OCI-LY7 (cell line): ENCODE results near the gene DMD. TPM values are rescaled to one million over a fixed set of nuclear protein-coding genes. Genes with fewer than 3 reads are reported as not detected.

Experiments
- BruUV-seq: library from RNA; stranded (reverse); fragments of 400-500 nt; replicated peaks from 2 replicates; lab custom pipeline; 2021; lab: Mats Ljungman, UMichigan
- CTCF ChIA-PET: fragments of 300-600 bp; sonication (Branson Sonifier 250); formaldehyde crosslinking; loops from one replicate; lab custom pipeline; 2022; ENCODE audit warnings: antibody characterized with exemption; ENCODE audit not compliant: unreplicated experiment; lab: Charles Lee
- POLR2A ChIA-PET: fragments of 300-600 bp; sonication (Branson Sonifier 250); formaldehyde crosslinking; loops from one replicate; lab custom pipeline; 2022; ENCODE audit warnings: antibody characterized with exemption; lab: Charles Lee
- DNase-seq: peaks from one replicate; pipeline ENCODE4 v3.0.0-alpha.2; 2015; ENCODE audit warnings: low spot score
- H2AFZ ChIP-seq: fragments of 200-600 bp; sonication (generic), shearing (Covaris generic); 2 replicates; pipeline ENCODE4 v1.6.1; 2014; ENCODE audit warnings: mild to moderate bottlenecking, antibody characterized with exemption, low read length, moderate library complexity
- H3K27ac ChIP-seq: fragments of 200-600 bp; sonication (generic); 2 replicates; pipeline ENCODE4 v1.5.1; 2014; ENCODE audit warnings: mixed run types, low read depth, mild to moderate bottlenecking, moderate library complexity, low read length, inconsistent platforms; ENCODE audit not compliant: poor library complexity, severe bottlenecking
- H3K36me3 ChIP-seq: fragments of 200-600 bp; sonication (generic); 2 replicates; pipeline ENCODE4 v1.6.1; 2014; ENCODE audit warnings: mild to moderate bottlenecking, antibody characterized with exemption, low read length, moderate library complexity, mixed read lengths; ENCODE audit not compliant: insufficient read depth
- H3K4me1 ChIP-seq: fragments of 200-600 bp; sonication (generic); 2 replicates; pipeline ENCODE4 v1.5.1; 2014; ENCODE audit warnings: mild to moderate bottlenecking, low read length; ENCODE audit not compliant: insufficient read depth, poor library complexity, severe bottlenecking
- H3K4me2 ChIP-seq: fragments of 200-600 bp; sonication (generic); 2 replicates; pipeline ENCODE4 v1.6.1; 2014; ENCODE audit warnings: mild to moderate bottlenecking, low read length
- H3K4me3 ChIP-seq: fragments of 200-600 bp; sonication (generic); 2 replicates; pipeline ENCODE4 v1.5.1; 2014; ENCODE audit warnings: mild to moderate bottlenecking, low read depth, low read length; ENCODE audit not compliant: poor library complexity, severe bottlenecking
- H3K79me2 ChIP-seq: fragments of 200-600 bp; sonication (generic); 2 replicates; pipeline ENCODE4 v1.6.1; 2016; ENCODE audit warnings: low read depth, mild to moderate bottlenecking, low read length, moderate library complexity, mixed read lengths; ENCODE audit not compliant: insufficient read depth
- H3K9me2 ChIP-seq: fragments of 200-600 bp; sonication (generic); 2 replicates; pipeline ENCODE4 v1.6.1; 2016; ENCODE audit warnings: mild to moderate bottlenecking, low read length, mixed read lengths; ENCODE audit not compliant: insufficient read depth
- H3K9me3 ChIP-seq: fragments of 200-600 bp; sonication (generic); 2 replicates; pipeline ENCODE4 v1.6.1; 2014; ENCODE audit warnings: mild to moderate bottlenecking, mixed run types, low read length, mixed read lengths
- H4K20me1 ChIP-seq: fragments of 200-600 bp; sonication (generic); 2 replicates; pipeline ENCODE4 v1.6.1; 2014; ENCODE audit warnings: mild to moderate bottlenecking, antibody characterized with exemption, low read length, moderate library complexity, mixed read lengths; ENCODE audit not compliant: insufficient read depth
- EZH2phosphoT487 ChIP-seq: fragments of 200-600 bp; sonication (generic); IDR thresholded peaks from 2 replicates; pipeline ENCODE4 v1.6.1; 2018; ENCODE audit warnings: low read depth, borderline replicate concordance, mild to moderate bottlenecking, mixed run types, antibody characterized with exemption, low read length, moderate library complexity, mixed read lengths
- intact Hi-C: fragments of 100-400 bp; cut with micrococcal nuclease; formaldehyde crosslinking; loops from one replicate; pipeline ENCODE4 v1.10.0; 2022; ENCODE audit not compliant: unreplicated experiment
- total RNA-seq, 2 experiments: library from RNA; depleted of rRNA in 1 of 2; stranded (reverse); fragments of >200 nt in 1 of 2; shearing (Covaris generic) in 1 of 2; gene quantifications; 2 replicates each; pipeline ENCODE4 v1.2.3, GENCODE V29; 2014 to 2022
- TF ChIP-seq, protein P1 (sequence below): fragments of 200-600 bp; sonication (generic); conservative IDR thresholded peaks from 2 replicates; pipeline ENCODE4 v1.5.1; 2014; ENCODE audit warnings: mild to moderate bottlenecking, antibody characterized with exemption, low read length, moderate library complexity, mixed read lengths

Gene DMD
- total RNA-seq, 2 experiments from 2014 or later = 20.5 to 61.4 TPM

DNA sequence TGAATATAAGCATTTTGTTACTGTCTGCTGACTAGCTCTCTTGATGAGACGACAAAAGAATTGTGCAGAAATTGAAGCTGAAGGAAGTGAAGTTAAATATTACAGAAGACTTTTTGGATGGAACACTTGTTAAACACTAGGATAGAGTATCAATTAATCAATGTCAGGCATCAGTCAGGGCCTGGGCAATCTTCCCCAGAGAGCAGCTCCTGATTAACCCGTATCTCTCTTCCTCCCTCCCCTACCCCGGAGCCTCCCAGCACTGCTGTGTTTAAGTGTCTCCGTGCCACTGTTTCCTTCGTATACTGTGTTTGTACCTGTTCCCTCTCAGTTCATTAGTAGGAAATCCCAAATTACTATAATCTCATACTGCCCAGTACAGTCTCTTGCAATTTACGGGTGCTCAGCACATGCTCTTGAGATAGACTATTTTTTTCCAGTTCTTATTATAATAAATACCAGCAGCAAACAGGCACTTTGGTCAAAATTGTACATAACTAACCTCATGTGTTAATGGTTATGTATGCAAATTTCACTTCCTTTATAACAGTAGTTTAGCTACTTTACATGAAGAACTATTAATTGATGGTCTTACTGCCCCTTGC is 1373.8 kb downstream of the DMD start:
- Histone ChIP-seq H3K4me2 (no peak overlapping the region), H3K4me3 (no peak overlapping the region), H3K9me2 (no peaks in the 10 kb centered on the region), H3K79me2 (no peaks in the 10 kb centered on the region), H4K20me1 (no peaks in the 10 kb centered on the region), H3K4me1 (no peaks in the 10 kb centered on the region), H2AFZ (no peak overlapping the region), H3K27ac (no peak overlapping the region), H3K9me3 (no peaks in the 10 kb centered on the region), H3K36me3 (no peaks in the 10 kb centered on the region)
- intact Hi-C loops = no loop called here
- POLR2A ChIA-PET = no interaction called here
- BruUV-seq = no TSS peak
- TF ChIP-seq, protein P1, sequence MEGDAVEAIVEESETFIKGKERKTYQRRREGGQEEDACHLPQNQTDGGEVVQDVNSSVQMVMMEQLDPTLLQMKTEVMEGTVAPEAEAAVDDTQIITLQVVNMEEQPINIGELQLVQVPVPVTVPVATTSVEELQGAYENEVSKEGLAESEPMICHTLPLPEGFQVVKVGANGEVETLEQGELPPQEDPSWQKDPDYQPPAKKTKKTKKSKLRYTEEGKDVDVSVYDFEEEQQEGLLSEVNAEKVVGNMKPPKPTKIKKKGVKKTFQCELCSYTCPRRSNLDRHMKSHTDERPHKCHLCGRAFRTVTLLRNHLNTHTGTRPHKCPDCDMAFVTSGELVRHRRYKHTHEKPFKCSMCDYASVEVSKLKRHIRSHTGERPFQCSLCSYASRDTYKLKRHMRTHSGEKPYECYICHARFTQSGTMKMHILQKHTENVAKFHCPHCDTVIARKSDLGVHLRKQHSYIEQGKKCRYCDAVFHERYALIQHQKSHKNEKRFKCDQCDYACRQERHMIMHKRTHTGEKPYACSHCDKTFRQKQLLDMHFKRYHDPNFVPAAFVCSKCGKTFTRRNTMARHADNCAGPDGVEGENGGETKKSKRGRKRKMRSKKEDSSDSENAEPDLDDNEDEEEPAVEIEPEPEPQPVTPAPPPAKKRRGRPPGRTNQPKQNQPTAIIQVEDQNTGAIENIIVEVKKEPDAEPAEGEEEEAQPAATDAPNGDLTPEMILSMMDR = no peak
- no peak for TF ChIP-seq EZH2phosphoT487
- no peak for DNase-seq
- CTCF ChIA-PET = no interaction called here

DNA sequence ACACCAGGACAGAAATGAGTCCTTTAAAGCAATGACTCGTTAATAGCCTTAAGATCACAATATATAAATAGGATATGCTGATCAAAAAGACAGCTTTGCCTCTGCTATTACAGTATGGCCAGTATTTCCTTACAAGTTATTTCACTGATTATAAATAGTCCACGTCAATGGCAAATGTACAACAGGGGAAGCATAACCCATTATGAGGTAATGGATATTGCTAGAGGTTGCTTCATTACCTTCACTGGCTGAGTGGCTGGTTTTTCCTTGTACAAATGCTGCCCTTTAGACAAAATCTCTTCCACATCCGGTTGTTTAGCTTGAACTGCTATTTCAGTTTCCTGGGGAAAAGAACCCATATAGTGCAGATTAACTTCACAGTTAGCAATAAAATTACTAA is 1374.9 kb downstream of the DMD start:
- no peak overlapping the region for H3K4me2 ChIP-seq
- no peaks in the 10 kb centered on the region for H3K4me1 ChIP-seq
- no peaks in the 10 kb centered on the region for H3K9me3 ChIP-seq
- TF ChIP-seq, protein P1 = no peak
- no peak for TF ChIP-seq EZH2phosphoT487
- H3K27ac ChIP-seq = no peak overlapping the region
- H2AFZ ChIP-seq = no peak overlapping the region
- H3K4me3 ChIP-seq = no peak overlapping the region
- H4K20me1 ChIP-seq = no peaks in the 10 kb centered on the region
- DNase-seq = no peak
- BruUV-seq = no TSS peak
- ChIA-PET POLR2A (no interaction called here), CTCF (no interaction called here)
- H3K9me2 ChIP-seq = no peaks in the 10 kb centered on the region
- intact Hi-C loops = no loop called here
- no peaks in the 10 kb centered on the region for H3K36me3 ChIP-seq
- H3K79me2 ChIP-seq = no peaks in the 10 kb centered on the region

DNA sequence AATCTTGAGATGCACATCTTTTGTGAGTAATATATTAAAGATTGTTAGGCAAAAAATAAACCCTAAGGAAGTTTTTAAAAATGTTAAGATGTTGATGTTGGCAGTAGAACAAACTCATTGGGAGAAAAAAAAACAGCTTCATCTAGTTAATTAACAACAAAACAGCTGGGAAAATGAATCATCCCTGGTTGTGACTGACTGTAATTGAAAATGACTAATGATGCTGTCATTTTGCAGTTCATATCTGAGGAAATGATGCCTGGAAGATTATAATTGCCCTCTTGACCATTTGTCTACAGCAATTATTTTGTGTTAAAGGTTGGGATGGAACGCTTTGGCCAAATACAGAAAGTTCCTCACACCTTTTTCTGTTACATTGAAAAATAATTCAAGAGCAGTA is 1379.1 kb downstream of the DMD start:
- Histone ChIP-seq H3K9me3 (no peaks in the 10 kb centered on the region), H3K27ac (no peak overlapping the region), H3K4me2 (no peak overlapping the region), H3K79me2 (no peaks in the 10 kb centered on the region), H3K4me1 (no peaks in the 10 kb centered on the region), H3K9me2 (no peaks in the 10 kb centered on the region), H2AFZ (no peak overlapping the region), H3K36me3 (no peaks in the 10 kb centered on the region), H3K4me3 (no peak overlapping the region), H4K20me1 (no peaks in the 10 kb centered on the region)
- ChIA-PET POLR2A (no interaction called here), CTCF (no interaction called here)
- TF ChIP-seq EZH2phosphoT487 = no peak
- TF ChIP-seq, protein P1 = no peak
- intact Hi-C loops = no loop called here
- no TSS peak for BruUV-seq
- no peak for DNase-seq
